ENCODE measurements around the gene EREG. TPM values are rescaled to one million over a fixed set of nuclear protein-coding genes. Genes with fewer than 3 reads are reported as not detected.

The EREG gene
- total and polyA plus RNA-seq, 10 of the 15 experiments (the other 5 are each of a cell fraction or from before 2014, with no cell fraction given): not detected

DNA sequence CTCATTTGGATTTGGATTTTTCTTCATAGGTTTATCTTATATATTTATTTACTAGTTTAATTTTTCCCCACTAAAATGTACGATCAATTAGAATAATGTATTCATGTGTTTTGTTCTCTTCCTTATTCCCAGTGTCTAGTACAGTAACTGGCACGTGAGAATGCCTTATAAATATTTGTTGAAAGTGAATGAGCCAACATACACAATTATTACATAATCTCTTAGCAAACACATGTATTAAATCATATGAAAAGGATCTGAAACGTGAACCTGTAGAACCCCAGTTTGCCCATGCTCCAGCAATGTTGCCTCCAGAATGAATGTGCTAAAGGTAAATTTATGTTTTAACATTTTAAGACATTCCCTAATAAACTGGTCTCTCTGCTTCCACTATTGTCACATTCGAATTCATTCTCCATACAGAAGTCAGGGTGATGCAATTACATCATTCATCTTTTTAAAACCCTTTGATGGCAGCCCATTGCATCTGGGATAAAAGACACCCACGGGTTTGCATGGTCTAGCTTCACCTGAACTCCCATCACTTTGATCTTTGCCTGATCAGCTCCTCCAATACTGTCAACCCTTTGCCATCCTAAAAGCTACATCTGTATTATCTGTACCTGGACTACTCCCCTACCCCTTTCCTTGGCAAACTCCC is 49.3 kb downstream of the EREG start:
- ChIA-PET RAD21 (ENCODE audit: unreplicated experiment) (no interaction called here), POLR2A (no interaction called here), SMC1A (ENCODE audit: uncharacterized antibody, unreplicated experiment) (no interaction called here), CTCF (interaction anchor here (0.9 kb wide), 1 partner anchor 37 kb away, joined by 4 read pairs; no protein-coding TSS in a partner anchor)
- FAIRE-seq (no peak), ATAC-seq (no peak), DNase-seq (ENCODE audit: low read depth, low spot score) (no peak)
- H3K9me3 ChIP-seq (replicated peaks; ENCODE audit: control insufficient read depth, insufficient read depth, low read length): no peaks in the 10 kb centered on the region
- H3K4me2 ChIP-seq (ENCODE audit: control insufficient read depth, insufficient read depth): no peak overlapping the region
- no peak overlapping the region for H3K27ac ChIP-seq (ENCODE audit: control insufficient read depth, insufficient read depth)
- BruUV-seq (replicated peaks): no TSS peak
- no peak overlapping the region for H3K9ac ChIP-seq (ENCODE audit: control insufficient read depth, insufficient read depth, low read length)
- in situ Hi-C loops (cut with MboI): no loop called here
- no peaks in the 10 kb centered on the region for H3K4me1 ChIP-seq (ENCODE audit: control insufficient read depth, insufficient read depth, low read length)
- no peak overlapping the region for H3K4me3 ChIP-seq
- no peaks in the 10 kb centered on the region for H3K36me3 ChIP-seq (ENCODE audit: control insufficient read depth in 2 of 2, insufficient read depth in 2 of 2, low read length in 1 of 2)
- H3K79me2 ChIP-seq (ENCODE audit: control insufficient read depth, insufficient read depth, low read length): no peaks in the 10 kb centered on the region
- H3K27me3 ChIP-seq (replicated peaks in 1 of 2; ENCODE audit: control insufficient read depth in 2 of 2, insufficient read depth in 2 of 2, low read length in 1 of 2): no peaks in the 10 kb centered on the region; a peak in 1 of 4 replicates
- H4K20me1 ChIP-seq (ENCODE audit: control insufficient read depth, insufficient read depth): no peaks in the 10 kb centered on the region
- under 1% methylated on average over 5 of the region's 5 CpGs for WGBS (ENCODE audit: insufficient coverage, insufficient replicate concordance, low lambda C conversion rate, missing lambda C conversion rate)
- intact Hi-C loops (cut with micrococcal nuclease; ENCODE audit: unreplicated experiment): no loop called here
- TF ChIP-seq, protein P1, sequence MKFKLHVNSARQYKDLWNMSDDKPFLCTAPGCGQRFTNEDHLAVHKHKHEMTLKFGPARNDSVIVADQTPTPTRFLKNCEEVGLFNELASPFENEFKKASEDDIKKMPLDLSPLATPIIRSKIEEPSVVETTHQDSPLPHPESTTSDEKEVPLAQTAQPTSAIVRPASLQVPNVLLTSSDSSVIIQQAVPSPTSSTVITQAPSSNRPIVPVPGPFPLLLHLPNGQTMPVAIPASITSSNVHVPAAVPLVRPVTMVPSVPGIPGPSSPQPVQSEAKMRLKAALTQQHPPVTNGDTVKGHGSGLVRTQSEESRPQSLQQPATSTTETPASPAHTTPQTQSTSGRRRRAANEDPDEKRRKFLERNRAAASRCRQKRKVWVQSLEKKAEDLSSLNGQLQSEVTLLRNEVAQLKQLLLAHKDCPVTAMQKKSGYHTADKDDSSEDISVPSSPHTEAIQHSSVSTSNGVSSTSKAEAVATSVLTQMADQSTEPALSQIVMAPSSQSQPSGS (IDR thresholded peaks at IDR 0.05; ENCODE audit: low read length): no peak
- TF ChIP-seq STAT3 (IDR thresholded peaks at IDR 0.05; ENCODE audit: low read depth, low read length) (no peak), MEF2B (IDR thresholded peaks at IDR 0.05; ENCODE audit: partially characterized antibody, poor library complexity, severe bottlenecking) (no peak), EP300 (IDR thresholded peaks at IDR 0.05; ENCODE audit: borderline replicate concordance in 1 of 2, control insufficient read depth in 1 of 2, low read depth in 2 of 2, low read length in 2 of 2) (no peak), TCF7 (IDR thresholded peaks at IDR 0.05; ENCODE audit: borderline replicate concordance) (no peak), ZNF622 (IDR thresholded peaks at IDR 0.05) (no peak), CHD4 (IDR thresholded peaks at IDR 0.05) (no peak), RBBP5 (conservative IDR thresholded peaks at IDR 0.05) (no peak)
- TF ChIP-seq, protein P2, sequence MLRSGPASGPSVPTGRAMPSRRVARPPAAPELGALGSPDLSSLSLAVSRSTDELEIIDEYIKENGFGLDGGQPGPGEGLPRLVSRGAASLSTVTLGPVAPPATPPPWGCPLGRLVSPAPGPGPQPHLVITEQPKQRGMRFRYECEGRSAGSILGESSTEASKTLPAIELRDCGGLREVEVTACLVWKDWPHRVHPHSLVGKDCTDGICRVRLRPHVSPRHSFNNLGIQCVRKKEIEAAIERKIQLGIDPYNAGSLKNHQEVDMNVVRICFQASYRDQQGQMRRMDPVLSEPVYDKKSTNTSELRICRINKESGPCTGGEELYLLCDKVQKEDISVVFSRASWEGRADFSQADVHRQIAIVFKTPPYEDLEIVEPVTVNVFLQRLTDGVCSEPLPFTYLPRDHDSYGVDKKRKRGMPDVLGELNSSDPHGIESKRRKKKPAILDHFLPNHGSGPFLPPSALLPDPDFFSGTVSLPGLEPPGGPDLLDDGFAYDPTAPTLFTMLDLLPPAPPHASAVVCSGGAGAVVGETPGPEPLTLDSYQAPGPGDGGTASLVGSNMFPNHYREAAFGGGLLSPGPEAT (IDR thresholded peaks at IDR 0.05; ENCODE audit: low read depth): no peak
- TF ChIP-seq, protein P3, sequence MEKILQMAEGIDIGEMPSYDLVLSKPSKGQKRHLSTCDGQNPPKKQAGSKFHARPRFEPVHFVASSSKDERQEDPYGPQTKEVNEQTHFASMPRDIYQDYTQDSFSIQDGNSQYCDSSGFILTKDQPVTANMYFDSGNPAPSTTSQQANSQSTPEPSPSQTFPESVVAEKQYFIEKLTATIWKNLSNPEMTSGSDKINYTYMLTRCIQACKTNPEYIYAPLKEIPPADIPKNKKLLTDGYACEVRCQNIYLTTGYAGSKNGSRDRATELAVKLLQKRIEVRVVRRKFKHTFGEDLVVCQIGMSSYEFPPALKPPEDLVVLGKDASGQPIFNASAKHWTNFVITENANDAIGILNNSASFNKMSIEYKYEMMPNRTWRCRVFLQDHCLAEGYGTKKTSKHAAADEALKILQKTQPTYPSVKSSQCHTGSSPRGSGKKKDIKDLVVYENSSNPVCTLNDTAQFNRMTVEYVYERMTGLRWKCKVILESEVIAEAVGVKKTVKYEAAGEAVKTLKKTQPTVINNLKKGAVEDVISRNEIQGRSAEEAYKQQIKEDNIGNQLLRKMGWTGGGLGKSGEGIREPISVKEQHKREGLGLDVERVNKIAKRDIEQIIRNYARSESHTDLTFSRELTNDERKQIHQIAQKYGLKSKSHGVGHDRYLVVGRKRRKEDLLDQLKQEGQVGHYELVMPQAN (conservative IDR thresholded peaks at IDR 0.05): no peak
- H2AFZ ChIP-seq (ENCODE audit: control insufficient read depth, low read depth, low read length): no peak overlapping the region

Measured in GM12878 (cell line).